NOMO-1 treated with dmso at 0.1 percent for 144 hours (cell line): ENCODE results near the gene SGSM2.
"Not testable (repeated sequence)": the region's sequence is repeated elsewhere in the genome, so short reads cannot be mapped to it uniquely, and the experiment has no call there.

Experiments used
- DNase-seq: peaks from one replicate; lab custom pipeline; 2025; ENCODE audit not compliant: unreplicated experiment; lab: John Stamatoyannopoulos, UW

Gene SGSM2

GRCh38 chr17:2336852-2337543 is at the start of gene SGSM2:
Gene SGSM2, plus strand, starts transcription at chr17:2337501. Its CDS starts 188 bp downstream, at chr17:2337689.
- DNase-seq: peak; percentile 31

- DNase-seq: no peak
These were observed 47.3 kb upstream of the SGSM2 start for GRCh38 chr17:2289878-2290478.

- DNase-seq: no peak
These were observed 45.2 kb upstream of the SGSM2 start for GRCh38 chr17:2292100-2292499.

GRCh38 chr17:2295575-2295974 is 41.7 kb upstream of the SGSM2 start:
- DNase-seq: no peak

- DNase-seq: no peak
These were observed 40.3 kb upstream of the SGSM2 start for GRCh38 chr17:2297023-2297422.

GRCh38 chr17:2299136-2299535 is 38.2 kb upstream of the SGSM2 start:
- DNase-seq: no peak

GRCh38 chr17:2299756-2300155 is 37.5 kb upstream of the SGSM2 start:
- DNase-seq: no peak

GRCh38 chr17:2302778-2303203 is 34.5 kb upstream of the SGSM2 start:
- peak; percentile 1 for DNase-seq

GRCh38 chr17:2303204-2304188 is 33.8 kb upstream of the SGSM2 start, which contains the start of the genes SMG6 and SRR:
Gene SMG6, minus strand, starts transcription at chr17:2303785. Its CDS starts 65 bp downstream, at chr17:2303720.
Gene SRR, plus strand, starts transcription at chr17:2303950. Its CDS starts 11,611 bp downstream, at chr17:2315561.
- peak; percentile 89 for DNase-seq

GRCh38 chr17:2304931-2305330 is 32.4 kb upstream of the SGSM2 start:
- no peak for DNase-seq

- DNase-seq: no peak
These were observed 27.8 kb upstream of the SGSM2 start for GRCh38 chr17:2309338-2310154.

- no peak for DNase-seq
These were observed 24.6 kb upstream of the SGSM2 start for GRCh38 chr17:2312736-2313135.

GRCh38 chr17:2316916-2317205 is 20.4 kb upstream of the SGSM2 start:
- DNase-seq: not testable (repeated sequence)

GRCh38 chr17:2317796-2318195 is 19.5 kb upstream of the SGSM2 start:
- DNase-seq: no peak

- DNase-seq: no peak
These were observed 18.2 kb upstream of the SGSM2 start for GRCh38 chr17:2319051-2319450.

- DNase-seq: no peak
These were observed 15.9 kb upstream of the SGSM2 start for GRCh38 chr17:2321399-2321798.

GRCh38 chr17:2323629-2324314 is 13.5 kb upstream of the SGSM2 start:
- DNase-seq: no peak

- DNase-seq: no peak
These were observed 6.0 kb upstream of the SGSM2 start for GRCh38 chr17:2331303-2331702.

- DNase-seq: no peak
These were observed 1.5 kb upstream of the SGSM2 start for GRCh38 chr17:2335726-2336214.
